ENCODE results near the gene ECI1.

Gene ECI1

GRCh38 chr16:2285731-2286191 lies 34.4 kb upstream of the ECI1 start:
- no peaks in the 10 kb centered on the region for H3K79me2 ChIP-seq (ENCODE audit: low read length)
- H3K9ac ChIP-seq (ENCODE audit: low read length) = no peak overlapping the region
- H3K4me3 ChIP-seq (ENCODE audit: low read length) = no peak overlapping the region
- no peaks in the 10 kb centered on the region for H3K9me2 ChIP-seq (replicated peaks; ENCODE audit: insufficient read depth, low read length)
- H3F3A ChIP-seq (ENCODE audit: insufficient read depth, low read length) = no peaks in the 10 kb centered on the region
- DNase-seq = no peak
- H3K27ac ChIP-seq (ENCODE audit: low read length) = no peak overlapping the region
- no peak overlapping the region for H3K4me2 ChIP-seq (ENCODE audit: low read depth, low read length)
- no peaks in the 10 kb centered on the region for H3K9me3 ChIP-seq (replicated peaks; ENCODE audit: insufficient read depth, low read length)
- no peak overlapping the region for H2AFZ ChIP-seq (ENCODE audit: low read length)
- H3K27me3 ChIP-seq (replicated peaks; ENCODE audit: insufficient read depth, low read length) = peaks cover 93% of the 10 kb centered on the region
- H4K20me1 ChIP-seq (ENCODE audit: insufficient read depth, low read length) = no peaks in the 10 kb centered on the region
- no peaks in the 10 kb centered on the region for H3K36me3 ChIP-seq (replicated peaks; ENCODE audit: insufficient read depth, low read length)
- H3K4me1 ChIP-seq (ENCODE audit: low read length) = no peaks in the 10 kb centered on the region
- TF ChIP-seq EZH2 (optimal IDR thresholded peaks at IDR 0.05; ENCODE audit: low read depth, low read length) (no peak), EZH2phosphoT487 (IDR thresholded peaks at IDR 0.05; ENCODE audit: low read length) (no peak), CTCF (IDR thresholded peaks at IDR 0.05; ENCODE audit: low read length) (no peak)

DNA sequence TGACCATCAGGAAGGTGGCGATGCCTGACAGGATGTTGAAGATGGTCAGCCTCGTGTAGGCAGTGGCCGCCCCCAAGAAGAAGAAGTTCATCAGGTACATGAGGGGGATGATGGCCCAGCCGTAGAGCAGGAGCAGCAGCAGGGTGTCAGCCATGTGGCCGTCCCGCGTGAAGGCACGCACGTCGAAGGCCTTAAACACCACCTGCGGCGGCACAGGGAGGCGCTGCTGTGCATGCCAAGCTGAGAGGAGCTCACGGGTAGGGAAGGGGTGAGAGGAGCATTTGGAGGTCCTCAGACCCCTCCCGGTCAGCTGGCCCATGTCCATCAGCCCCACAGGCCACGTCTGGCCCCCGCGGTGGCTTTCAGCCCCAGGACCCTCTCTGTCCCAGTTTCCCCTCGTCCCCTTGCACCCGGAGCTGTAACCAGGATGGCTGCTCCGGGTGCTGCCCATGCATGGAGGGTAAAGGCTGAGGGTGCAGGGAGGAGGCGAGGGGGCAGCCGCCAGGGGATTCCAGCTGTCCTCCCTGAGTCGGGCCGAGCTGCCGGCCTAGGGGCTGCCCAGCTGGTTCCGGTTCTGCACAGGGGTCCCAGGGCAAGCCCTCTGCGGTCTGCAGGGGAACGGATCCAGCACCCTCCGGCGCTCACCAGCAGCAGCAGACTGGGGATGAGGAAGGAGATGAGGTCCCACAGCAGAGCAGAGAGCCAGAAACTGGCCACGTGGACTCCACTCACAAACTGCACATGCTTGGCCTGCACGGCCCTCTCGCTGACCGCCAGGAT lies 33.6 kb upstream of the ECI1 start:
- Histone ChIP-seq H3F3A (ENCODE audit: insufficient read depth, low read length) (no peaks in the 10 kb centered on the region), H3K27ac (ENCODE audit: low read length) (no peak overlapping the region), H3K9ac (ENCODE audit: low read length) (no peak overlapping the region), H3K4me1 (ENCODE audit: low read length) (no peaks in the 10 kb centered on the region), H3K27me3 (replicated peaks; ENCODE audit: insufficient read depth, low read length) (peaks cover 94% of the 10 kb centered on the region), H4K20me1 (ENCODE audit: insufficient read depth, low read length) (no peaks in the 10 kb centered on the region), H2AFZ (ENCODE audit: low read length) (no peak overlapping the region), H3K79me2 (ENCODE audit: low read length) (no peaks in the 10 kb centered on the region), H3K9me2 (replicated peaks; ENCODE audit: insufficient read depth, low read length) (no peaks in the 10 kb centered on the region), H3K36me3 (replicated peaks; ENCODE audit: insufficient read depth, low read length) (no peaks in the 10 kb centered on the region), H3K4me3 (ENCODE audit: low read length) (no peak overlapping the region; the same call in 1 of the 2 replicates), H3K4me2 (ENCODE audit: low read depth, low read length) (no peak overlapping the region; the same call in 1 of the 2 replicates), H3K9me3 (replicated peaks; ENCODE audit: insufficient read depth, low read length) (no peaks in the 10 kb centered on the region)
- no peak for DNase-seq
- TF ChIP-seq EZH2phosphoT487 (IDR thresholded peaks at IDR 0.05; ENCODE audit: low read length) (no peak), CTCF (IDR thresholded peaks at IDR 0.05; ENCODE audit: low read length) (no peak)

DNA sequence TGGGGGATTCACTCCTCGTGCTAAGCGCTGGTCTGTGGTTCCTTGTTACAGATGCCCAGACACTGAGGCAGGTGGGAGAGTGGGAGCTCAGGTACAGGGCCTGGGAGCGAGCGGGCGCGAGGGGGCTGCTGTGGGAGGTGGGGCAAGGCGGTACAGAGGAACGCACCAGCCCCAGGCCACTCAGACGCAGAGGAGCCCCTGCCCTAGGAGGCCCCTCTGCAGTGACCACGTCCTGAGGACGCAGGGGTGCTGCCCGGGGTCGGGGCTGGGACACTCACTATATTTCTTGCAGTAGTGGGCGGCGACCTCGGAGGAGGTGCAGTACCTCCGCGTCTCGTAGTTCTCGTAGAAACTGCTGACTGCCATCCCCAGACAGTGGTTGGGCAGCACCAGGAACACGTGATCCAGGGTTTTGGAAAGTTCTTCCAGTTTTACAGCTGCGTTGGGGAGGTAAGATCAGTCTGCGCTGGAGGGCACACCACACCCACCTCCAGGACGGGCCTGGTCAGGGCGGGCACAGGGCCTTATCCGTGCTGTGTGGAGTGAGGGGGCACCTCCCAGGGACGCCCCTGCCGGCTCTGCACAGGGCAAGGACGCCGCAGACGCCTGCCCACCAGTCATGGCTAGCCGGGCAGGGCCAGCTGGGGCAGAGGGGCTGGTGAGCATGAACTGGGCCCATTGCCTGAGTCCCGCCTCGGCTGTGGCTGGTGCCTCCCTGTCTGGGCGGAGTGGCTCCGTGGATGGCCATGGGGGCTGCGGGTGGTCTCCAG lies 32.8 kb upstream of the ECI1 start:
- H3F3A ChIP-seq (ENCODE audit: insufficient read depth, low read length) = no peaks in the 10 kb centered on the region
- no peak overlapping the region for H3K9ac ChIP-seq (ENCODE audit: low read length)
- no peak for TF ChIP-seq EZH2phosphoT487 (IDR thresholded peaks at IDR 0.05; ENCODE audit: low read length)
- TF ChIP-seq EZH2 (optimal IDR thresholded peaks at IDR 0.05; ENCODE audit: low read depth, low read length) = no peak
- H3K9me3 ChIP-seq (replicated peaks; ENCODE audit: insufficient read depth, low read length) = no peaks in the 10 kb centered on the region
- no peaks in the 10 kb centered on the region for H4K20me1 ChIP-seq (ENCODE audit: insufficient read depth, low read length)
- H3K36me3 ChIP-seq (replicated peaks; ENCODE audit: insufficient read depth, low read length) = no peaks in the 10 kb centered on the region
- no peaks in the 10 kb centered on the region for H3K79me2 ChIP-seq (ENCODE audit: low read length)
- no peak overlapping the region for H2AFZ ChIP-seq (ENCODE audit: low read length)
- H3K9me2 ChIP-seq (replicated peaks; ENCODE audit: insufficient read depth, low read length) = no peaks in the 10 kb centered on the region
- H3K4me2 ChIP-seq (ENCODE audit: low read depth, low read length) = peak overlapping the region; percentile 18; the same call in 1 of the 2 replicates
- peaks cover 98% of the 10 kb centered on the region for H3K27me3 ChIP-seq (replicated peaks; ENCODE audit: insufficient read depth, low read length)
- H3K4me1 ChIP-seq (ENCODE audit: low read length) = no peaks in the 10 kb centered on the region
- no peak for DNase-seq
- no peak overlapping the region for H3K27ac ChIP-seq (ENCODE audit: low read length)
- no peak overlapping the region; the same call in 1 of the 2 replicates for H3K4me3 ChIP-seq (ENCODE audit: low read length)
